H9 (cell line): ENCODE results near the gene TUBB2B. TPM values are rescaled to one million over a fixed set of nuclear protein-coding genes. Genes with fewer than 3 reads are reported as not detected.
"Not testable (repeated sequence)": the region's sequence is repeated elsewhere in the genome, so short reads cannot be mapped to it uniquely, and the experiment has no call there.

Experiments
- DNase-seq: peaks from one replicate; pipeline ENCODE4 v3.0.0-alpha.2; 2017
- H2AFZ ChIP-seq: one replicate; pipeline ENCODE4 v1.6.1; 2013; ENCODE audit warnings: mild to moderate bottlenecking, low read length, control low read depth, moderate library complexity
- H2AK5ac ChIP-seq: 2 replicates; pipeline ENCODE4 v1.6.1; 2013; ENCODE audit warnings: low read length, control low read depth, mixed read lengths; ENCODE audit not compliant: insufficient read length
- H2BK120ac ChIP-seq: one replicate; pipeline ENCODE4 v1.6.1; 2013; ENCODE audit warnings: low read depth, mild to moderate bottlenecking, low read length, control low read depth, inconsistent platforms; ENCODE audit not compliant: poor library complexity, severe bottlenecking
- H2BK12ac ChIP-seq: 2 replicates; pipeline ENCODE4 v1.6.1; 2013; ENCODE audit warnings: low read length, control low read depth, mixed read lengths, low read depth; ENCODE audit not compliant: insufficient read length
- H2BK15ac ChIP-seq: 2 replicates; pipeline ENCODE4 v1.6.1; 2013; ENCODE audit warnings: low read depth, low read length, control low read depth
- H2BK20ac ChIP-seq: one replicate; pipeline ENCODE4 v1.6.1; 2013; ENCODE audit warnings: low read depth, mild to moderate bottlenecking, low read length, control low read depth, inconsistent platforms; ENCODE audit not compliant: poor library complexity, severe bottlenecking
- H2BK5ac ChIP-seq: 2 replicates; pipeline ENCODE4 v1.6.1; 2013; ENCODE audit warnings: low read length, control low read depth, mixed read lengths; ENCODE audit not compliant: insufficient read length
- H3K14ac ChIP-seq: 2 replicates; pipeline ENCODE4 v1.6.1; 2013; ENCODE audit warnings: low read length, control low read depth; ENCODE audit not compliant: insufficient read depth
- H3K18ac ChIP-seq: 2 replicates; pipeline ENCODE4 v1.6.1; 2013; ENCODE audit warnings: low read depth, mild to moderate bottlenecking, mixed read lengths, low read length, control low read depth; ENCODE audit not compliant: insufficient read length
- H3K23ac ChIP-seq: 2 replicates; pipeline ENCODE4 v1.6.1; 2013; ENCODE audit warnings: low read length, control low read depth, mixed read lengths, low read depth; ENCODE audit not compliant: insufficient read length
- H3K23me2 ChIP-seq: 2 replicates; pipeline ENCODE4 v1.6.1; 2013; ENCODE audit warnings: low read depth, mild to moderate bottlenecking, mixed read lengths, low read length, control low read depth; ENCODE audit not compliant: insufficient read length, poor library complexity, severe bottlenecking
- H3K27ac ChIP-seq: 2 replicates; pipeline ENCODE4 v1.5.1; 2013; ENCODE audit warnings: low read length, control low read depth, mixed read lengths, low read depth; ENCODE audit not compliant: insufficient read length
- H3K27me3 ChIP-seq: 2 replicates; pipeline ENCODE4 v1.6.1; 2013; ENCODE audit warnings: low read length, control low read depth, inconsistent platforms; ENCODE audit not compliant: insufficient read depth
- H3K4ac ChIP-seq: 2 replicates; pipeline ENCODE4 v1.6.1; 2013; ENCODE audit warnings: low read depth, mild to moderate bottlenecking, control low read depth, inconsistent platforms, low read length, moderate library complexity
- H3K4me1 ChIP-seq: 2 replicates; pipeline ENCODE4 v1.6.1; 2013; ENCODE audit warnings: low read length, control low read depth, inconsistent platforms; ENCODE audit not compliant: insufficient read depth
- H3K4me2 ChIP-seq: 2 replicates; pipeline ENCODE4 v1.6.1; 2013; ENCODE audit warnings: low read length, control low read depth, mixed read lengths; ENCODE audit not compliant: insufficient read length, insufficient read depth
- H3K56ac ChIP-seq: 2 replicates; pipeline ENCODE4 v1.6.1; 2013; ENCODE audit warnings: low read depth, mild to moderate bottlenecking, mixed read lengths, low read length, control low read depth; ENCODE audit not compliant: insufficient read length
- H3K79me1 ChIP-seq: 2 replicates; pipeline ENCODE4 v1.6.1; 2013; ENCODE audit warnings: low read depth, mild to moderate bottlenecking, moderate library complexity, low read length, control low read depth, inconsistent platforms; ENCODE audit not compliant: insufficient read depth, poor library complexity, severe bottlenecking
- H3K79me2 ChIP-seq: 2 replicates; pipeline ENCODE4 v1.6.1; 2013; ENCODE audit warnings: low read length, control low read depth, inconsistent platforms; ENCODE audit not compliant: insufficient read depth
- H3K9ac ChIP-seq: 2 replicates; pipeline ENCODE4 v1.6.1; 2013; ENCODE audit warnings: low read length, control low read depth, mixed read lengths; ENCODE audit not compliant: insufficient read length; ENCODE audit errors: extremely low read depth
- H3K9me3 ChIP-seq: one replicate; pipeline ENCODE4 v1.6.1; 2013; ENCODE audit warnings: low read depth, low read length, inconsistent platforms; ENCODE audit not compliant: control insufficient read depth
- H3T11ph ChIP-seq: one replicate; pipeline ENCODE4 v1.6.1; 2013; ENCODE audit warnings: mild to moderate bottlenecking, low read length, control low read depth, inconsistent platforms
- H4K20me1 ChIP-seq: one replicate; pipeline ENCODE4 v1.6.1; 2013; ENCODE audit not compliant: control insufficient read depth, insufficient read length, insufficient read depth
- H4K5ac ChIP-seq: 2 replicates; pipeline ENCODE4 v1.6.1; 2013; ENCODE audit warnings: low read depth, mild to moderate bottlenecking, mixed read lengths, low read length, control low read depth; ENCODE audit not compliant: insufficient read length
- H4K8ac ChIP-seq: replicated peaks from 2 replicates; pipeline ENCODE4 v1.6.1; 2013; ENCODE audit warnings: low read length, control low read depth, mixed read lengths, low read depth; ENCODE audit not compliant: insufficient read length
- H4K91ac ChIP-seq: 2 replicates; pipeline ENCODE4 v1.6.1; 2013; ENCODE audit warnings: low read depth, mild to moderate bottlenecking, moderate library complexity, mixed read lengths, low read length, control low read depth; ENCODE audit not compliant: insufficient read length
- H3K27ac Mint-ChIP-seq, 3 experiments: 2 replicates in 2 of 3; 3 replicates in 1 of 3; pipeline ENCODE4 v1.8.0; 2020 to 2021; ENCODE audit warnings: mixed read lengths in 3 of 3, mild to moderate bottlenecking in 1 of 3, moderate library complexity in 1 of 3
- H3K27me3 Mint-ChIP-seq: 2 replicates; pipeline ENCODE4 v1.8.0; 2021; ENCODE audit warnings: low read depth, mild to moderate bottlenecking, moderate library complexity, mixed read lengths
- H3K36me3 Mint-ChIP-seq, 3 experiments: 2 replicates in 2 of 3; 3 replicates in 1 of 3; pipeline ENCODE4 v1.8.0; 2020 to 2021; ENCODE audit warnings: low read depth in 3 of 3, mixed read lengths in 3 of 3; ENCODE audit not compliant: insufficient read depth in 1 of 3
- H3K4me1 Mint-ChIP-seq, 2 experiments: 2 replicates each; pipeline ENCODE4 v1.8.0; 2020; ENCODE audit warnings: mixed read lengths in 2 of 2
- H3K4me3 Mint-ChIP-seq, 2 experiments: 2 replicates in 1 of 2; 3 replicates in 1 of 2; pipeline ENCODE4 v1.8.0; 2020 to 2021; ENCODE audit warnings: mild to moderate bottlenecking in 2 of 2, mixed read lengths in 2 of 2, moderate library complexity in 1 of 2
- H3K9me3 Mint-ChIP-seq, 2 experiments: 2 replicates in 1 of 2; 3 replicates in 1 of 2; pipeline ENCODE4 v1.8.0; 2020; ENCODE audit warnings: mild to moderate bottlenecking in 2 of 2, mixed read lengths in 2 of 2, moderate library complexity in 1 of 2
- CTCF ChIP-seq: fragments of 200-600 bp; sonication (generic); conservative IDR thresholded peaks from 3 replicates; pipeline ENCODE4 v1.8.0; 2021; ENCODE audit warnings: antibody characterized with exemption, mild to moderate bottlenecking
- WGBS: extraction: QIAGEN DNeasy Blood & Tissue Kit; methylation state at CpG from one replicate; pipeline ENCODE4 v1.1.7; 2013; ENCODE audit warnings: missing lambda C conversion rate, low lambda C conversion rate, mixed read lengths; ENCODE audit not compliant: insufficient read length; ENCODE audit errors: extremely low coverage; 5-methylcytosine and 5-hydroxymethylcytosine counted together
- total RNA-seq: library from RNA; stranded (reverse); gene quantifications from 2 replicates; pipeline ENCODE4 v1.2.1, GENCODE V29; 2021

The TUBB2B gene
- total RNA-seq, 1 experiment from 2014 or later: 320 TPM

- no peak overlapping the region for H2BK20ac ChIP-seq
- H2BK120ac ChIP-seq: no peak overlapping the region
- no peak overlapping the region for H4K5ac ChIP-seq
- H2AFZ ChIP-seq: no peak overlapping the region
- no peak overlapping the region for H2BK12ac ChIP-seq
- H4K8ac ChIP-seq: no peak overlapping the region
- H3K14ac ChIP-seq: no peak overlapping the region
- H3K27ac ChIP-seq: no peak overlapping the region
- no peak overlapping the region for H2AK5ac ChIP-seq
- Mint-ChIP-seq H3K27ac (no peak overlapping the region), H3K27me3 (no peaks in the 10 kb centered on the region; the same call in none of the 2 replicates), H3K36me3 (no peaks in the 10 kb centered on the region), H3K4me1 (peaks cover 9 to 12% of the 10 kb centered on the region in 2 experiments), H3K9me3 (no peaks in the 10 kb centered on the region), H3K4me3 (no peak overlapping the region)
- no peaks in the 10 kb centered on the region for H3K23me2 ChIP-seq
- H3K56ac ChIP-seq: no peak overlapping the region
- DNase-seq: no peak
- no peaks in the 10 kb centered on the region for H3K79me1 ChIP-seq
- H3T11ph ChIP-seq: no peak overlapping the region
- no peak overlapping the region for H4K91ac ChIP-seq
- no peaks in the 10 kb centered on the region for H3K9me3 ChIP-seq
- H2BK5ac ChIP-seq: no peak overlapping the region
- H3K4me1 ChIP-seq: peaks cover 2% of the 10 kb centered on the region; the same call in 1 of the 2 replicates
- H4K20me1 ChIP-seq: no peaks in the 10 kb centered on the region
- no peak overlapping the region for H2BK15ac ChIP-seq
- H3K18ac ChIP-seq: no peak overlapping the region
- no peaks in the 10 kb centered on the region for H3K27me3 ChIP-seq
- H3K23ac ChIP-seq: no peak overlapping the region
- no CpG with 5 or more reads among the region's 4 CpGs for WGBS
- no peak for TF ChIP-seq CTCF
- H3K9ac ChIP-seq: no peak overlapping the region
- H3K4me2 ChIP-seq: no peak overlapping the region
- no peaks in the 10 kb centered on the region for H3K79me2 ChIP-seq
- no peak overlapping the region for H3K4ac ChIP-seq
Measured at GRCh38 chr6:3242768-3243167, 15.3 kb upstream of the TUBB2B start.

DNA sequence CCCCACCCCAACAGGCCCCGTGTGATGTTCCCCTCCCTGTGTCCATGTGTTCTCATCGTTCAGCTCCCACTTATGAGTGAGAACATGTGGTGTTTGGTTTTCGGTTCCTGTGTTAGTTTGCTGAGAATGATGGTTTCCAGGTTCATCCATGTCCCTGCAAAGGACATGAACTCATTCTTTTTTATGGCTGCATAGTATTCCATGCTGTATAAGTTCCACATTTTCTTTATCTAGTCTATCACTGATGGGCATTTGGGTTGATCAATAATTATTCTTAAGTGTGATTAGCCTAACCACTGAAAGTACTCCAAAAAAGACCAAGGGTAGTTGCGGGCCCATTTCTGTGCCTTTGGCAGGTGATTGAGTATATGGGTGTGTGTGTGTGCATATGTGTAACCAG lies 14.3 kb upstream of the TUBB2B start:
- not testable (repeated sequence) for H4K91ac ChIP-seq, H3K27ac Mint-ChIP-seq, H3K56ac ChIP-seq, H3K4ac ChIP-seq, H3K27me3 Mint-ChIP-seq, H3K14ac ChIP-seq, H3T11ph ChIP-seq, H3K18ac ChIP-seq, H2AFZ ChIP-seq, H3K23ac ChIP-seq, H3K9ac ChIP-seq, H2AK5ac ChIP-seq, H3K27ac ChIP-seq, H3K79me2 ChIP-seq, H3K36me3 Mint-ChIP-seq, H2BK20ac ChIP-seq, H2BK15ac ChIP-seq, H2BK5ac ChIP-seq, DNase-seq, H2BK12ac ChIP-seq, H4K5ac ChIP-seq, H4K20me1 ChIP-seq, H3K23me2 ChIP-seq, H3K27me3 ChIP-seq, H2BK120ac ChIP-seq, H3K4me3 Mint-ChIP-seq, H4K8ac ChIP-seq, H3K9me3 Mint-ChIP-seq, H3K9me3 ChIP-seq, H3K4me1 Mint-ChIP-seq, H3K79me1 ChIP-seq, H3K4me2 ChIP-seq, H3K4me1 ChIP-seq
- WGBS: no CpG with 5 or more reads among the region's 4 CpGs
